Endothelial cell of umbilical vein (primary cell): ENCODE measurements around the gene PRR5. TPM values are rescaled to one million over a fixed set of nuclear protein-coding genes. Genes with fewer than 3 reads are reported as not detected.
"Not testable (repeated sequence)": the region's sequence is repeated elsewhere in the genome, so short reads cannot be mapped to it uniquely, and the experiment has no call there.

Source experiments
- Bru-seq: library from RNA; stranded (reverse); fragments of 400-500 nt; gene quantifications from one replicate; lab custom pipeline; 2021; lab: Mats Ljungman, UMichigan
- BruChase-seq, 2 experiments: library from RNA; stranded (reverse); fragments of 400-500 nt; gene quantifications; one replicate each; lab custom pipeline; 2021; lab: Mats Ljungman, UMichigan
- BruUV-seq: library from RNA; stranded (reverse); fragments of 400-500 nt; replicated peaks from 2 replicates; lab custom pipeline; 2021; lab: Mats Ljungman, UMichigan
- CTCF ChIA-PET: fragments of 300-600, 350-600 bp; sonication (Branson Sonifier 250); formaldehyde crosslinking; loops from one replicate; lab custom pipeline; 2021; ENCODE audit warnings: antibody characterized with exemption, inconsistent platforms; lab: Charles Lee
- POLR2A ChIA-PET: fragments of 300-600, 350-600 bp; sonication (Branson Sonifier 250); formaldehyde crosslinking; loops from one replicate; lab custom pipeline; 2021; ENCODE audit warnings: antibody characterized with exemption, inconsistent platforms; lab: Charles Lee
- DNase-seq: peaks from one replicate; pipeline ENCODE4 v3.0.0-alpha.2; 2011; ENCODE audit warnings: low read depth, low spot score
- FAIRE-seq: peaks from 2 replicates; lab custom pipeline; 2011; peaks lifted over from hg19 to GRCh38; lab: Jason Lieb, UNC
- H2AFZ ChIP-seq: 2 replicates; pipeline ENCODE4 v1.6.0; 2012; ENCODE audit warnings: low read depth, low read length, control low read depth, inconsistent platforms
- H3K27ac ChIP-seq: 2 replicates; pipeline ENCODE4 v1.5.1; 2011; ENCODE audit warnings: low read depth, mild to moderate bottlenecking, control low read depth, low read length, moderate library complexity; ENCODE audit not compliant: insufficient read depth
- H3K27me3 ChIP-seq, 2 experiments: 2 replicates each; pipeline versions ENCODE4 v1.6.0 to v1.6.1; 2011; ENCODE audit warnings: low read length in 2 of 2, mixed read lengths in 1 of 2; ENCODE audit not compliant: control insufficient read depth in 2 of 2, insufficient read depth in 2 of 2
- H3K36me3 ChIP-seq, 2 experiments: 2 replicates in 1 of 2; 3 replicates in 1 of 2; pipeline ENCODE4 v1.5.1; 2011; ENCODE audit warnings: low read length in 2 of 2, mild to moderate bottlenecking in 1 of 2, moderate library complexity in 1 of 2; ENCODE audit not compliant: control insufficient read depth in 2 of 2, insufficient read depth in 2 of 2; ENCODE audit errors: extremely low read depth in 1 of 2
- H3K4me1 ChIP-seq: 3 replicates; pipeline ENCODE4 v1.5.1; 2011; ENCODE audit warnings: mild to moderate bottlenecking, low read length; ENCODE audit not compliant: control insufficient read depth, insufficient read depth; ENCODE audit errors: extremely low read depth
- H3K4me2 ChIP-seq: 2 replicates; pipeline ENCODE4 v1.6.1; 2011; ENCODE audit warnings: low read length, control low read depth, mixed read lengths; ENCODE audit not compliant: insufficient read depth
- H3K4me3 ChIP-seq, 3 experiments: fragments of 200-600 bp in 1 of 3; sonication (generic), shearing (Covaris generic) in 1 of 3; replicated peaks in 1 of 3; 2 replicates each; pipeline ENCODE4 v1.5.1; 2011 to 2016; ENCODE audit warnings: control low read depth in 3 of 3, low read length in 3 of 3, mild to moderate bottlenecking in 2 of 3, inconsistent platforms in 1 of 3, low read depth in 1 of 3, moderate library complexity in 1 of 3; ENCODE audit not compliant: insufficient read depth in 1 of 3
- H3K79me2 ChIP-seq: 2 replicates; pipeline ENCODE4 v1.6.0; 2012; ENCODE audit warnings: low read length, inconsistent platforms; ENCODE audit not compliant: control insufficient read depth, insufficient read depth
- H3K9ac ChIP-seq: replicated peaks from 2 replicates; pipeline ENCODE3; 2011; ENCODE audit warnings: low read length, control low read depth; ENCODE audit not compliant: insufficient read depth; ENCODE audit errors: extremely low read depth
- H3K9me1 ChIP-seq: replicated peaks from 3 replicates; pipeline ENCODE4 v1.6.0; 2011; ENCODE audit warnings: mild to moderate bottlenecking, low read length; ENCODE audit not compliant: control insufficient read depth, insufficient read depth; ENCODE audit errors: extremely low read depth
- H3K9me3 ChIP-seq: replicated peaks from 2 replicates; pipeline ENCODE4 v1.5.1; 2012; ENCODE audit warnings: low read length, inconsistent platforms; ENCODE audit not compliant: control insufficient read depth, insufficient read depth
- H4K20me1 ChIP-seq: replicated peaks from 2 replicates; pipeline ENCODE3; 2011; ENCODE audit warnings: mild to moderate bottlenecking, low read length; ENCODE audit not compliant: control insufficient read depth, insufficient read depth; ENCODE audit errors: extremely low read depth
- MYC ChIP-seq: IDR thresholded peaks from one replicate; pipeline ENCODE4 v1.6.1; 2011; ENCODE audit warnings: mild to moderate bottlenecking, low read depth, low read length
- dilution Hi-C: fragments of 300-500 bp; cut with MboI; formaldehyde crosslinking; loops from one replicate; pipeline ENCODE4 v1.15.0; 2019; ENCODE audit warnings: low sequenced_read_pairs; ENCODE audit not compliant: extremely low pct_ligation_motif_present
- intact Hi-C: fragments of 100-400 bp; cut with micrococcal nuclease; formaldehyde crosslinking; loops from one replicate; pipeline ENCODE4 v1.10.0; 2022
- long read RNA-seq: library from polyadenylated mRNA; stranded (forward); transcript quantifications from one replicate; pipeline ENCODE4 v2.0.0, GENCODE V29; 2021
- polyA minus RNA-seq, 3 experiments: library from RNA; depleted of rRNA, polyadenylated mRNA; stranded (reverse); fragments of >200 nt; gene quantifications; 1 replicate in 1 of 3; 2 replicates in 2 of 3; pipeline ENCODE4 v1.2.3, GENCODE V29; 2011
- polyA plus RNA-seq, 4 experiments: library from polyadenylated mRNA; depleted of rRNA in 3 of 4; stranded (reverse) in 3 of 4; unstranded in 1 of 4; fragments of >200 nt; gene quantifications; 2 replicates each; pipeline versions ENCODE4 v1.2.1 to v1.2.3, GENCODE V29; 2011 to 2012; ENCODE audit warnings: missing spikeins in 1 of 4
- total RNA-seq: library from RNA; stranded (reverse); gene quantifications from 2 replicates; pipeline ENCODE4 v1.2.3, GENCODE V29; 2021
- TF ChIP-seq, protein P1 (sequence below): IDR thresholded peaks from 2 replicates; pipeline ENCODE4 v1.6.1; 2011; ENCODE audit not compliant: insufficient read depth, insufficient read length

Gene PRR5, protein sequence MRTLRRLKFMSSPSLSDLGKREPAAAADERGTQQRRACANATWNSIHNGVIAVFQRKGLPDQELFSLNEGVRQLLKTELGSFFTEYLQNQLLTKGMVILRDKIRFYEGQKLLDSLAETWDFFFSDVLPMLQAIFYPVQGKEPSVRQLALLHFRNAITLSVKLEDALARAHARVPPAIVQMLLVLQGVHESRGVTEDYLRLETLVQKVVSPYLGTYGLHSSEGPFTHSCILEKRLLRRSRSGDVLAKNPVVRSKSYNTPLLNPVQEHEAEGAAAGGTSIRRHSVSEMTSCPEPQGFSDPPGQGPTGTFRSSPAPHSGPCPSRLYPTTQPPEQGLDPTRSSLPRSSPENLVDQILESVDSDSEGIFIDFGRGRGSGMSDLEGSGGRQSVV
- total RNA-seq (7.4 and 9.0 TPM in 2 replicates), polyA plus RNA-seq (4.3 and 7.4 TPM in 2 replicates), polyA minus RNA-seq (3.5 and 8.0 TPM in 2 replicates), Bru-seq, nascent RNA (percentile 38 among the genes with signal in this experiment), BruChase-seq, experiment 1, labeled RNA remaining after a 6-hour chase (percentile 34 among the genes with signal in this experiment), BruChase-seq, experiment 2, labeled RNA remaining after a 2-hour chase (percentile 39 among the genes with signal in this experiment)
- 2.3 and 3.0 TPM in 2 replicates for polyA plus RNA-seq (2011; cell fraction: cytosol; rRNA removed)
- 4.0 and 5.3 TPM in 2 replicates for polyA plus RNA-seq (2011; cell fraction: nucleus; rRNA removed)
- 4.2 and 9.0 TPM in 2 replicates for polyA plus RNA-seq (2012)
- 8.7 TPM for polyA minus RNA-seq (2011; cell fraction: cytosol; rRNA and poly(A)+ RNA removed)
- polyA minus RNA-seq (2011; cell fraction: nucleus; rRNA and poly(A)+ RNA removed) = 3.8 and 4.0 TPM in 2 replicates
- long read RNA-seq, partial matches to known transcripts = 1 of 12 reads
- long read RNA-seq, other reads (novel, unspliced or antisense) = 4 of 12 reads

DNA sequence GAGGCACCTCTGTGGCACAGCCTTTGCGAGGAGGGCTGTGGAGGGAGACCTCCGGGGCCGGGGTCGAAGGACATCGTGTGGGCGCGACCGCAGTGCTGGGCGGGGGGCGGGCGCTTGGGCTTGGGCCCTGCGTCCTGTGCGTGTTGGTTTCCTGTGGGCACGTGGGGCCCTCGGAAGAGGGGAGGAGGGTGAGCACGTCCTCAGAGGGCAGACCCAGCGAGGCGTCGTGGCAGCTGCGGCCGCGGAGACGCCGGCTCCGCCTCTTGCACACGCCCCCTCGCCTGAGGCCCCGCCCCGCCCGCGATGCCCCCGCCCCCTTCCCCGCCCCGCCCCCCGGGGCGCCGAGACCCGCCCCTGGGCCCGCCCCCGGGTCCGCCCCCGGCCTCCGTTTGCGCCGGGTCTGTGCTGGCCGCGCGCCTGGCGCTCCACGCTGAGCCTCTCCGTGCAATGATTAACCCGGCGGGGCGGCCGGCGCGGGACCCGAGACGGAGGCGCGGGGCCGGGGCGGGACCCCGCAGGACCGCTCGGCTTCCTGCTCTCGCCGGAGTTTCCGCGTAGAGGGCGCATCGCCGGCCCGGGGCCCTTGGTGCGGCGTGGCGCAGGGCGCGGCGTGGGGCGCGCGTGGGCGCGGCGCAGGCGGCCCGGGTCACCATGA lies at the start of gene PRR5:
PRR5 (plus strand) TSS at position 381 of the 655 bp plus-strand sequence; CDS start at position 652, 271 bp downstream.
- POLR2A ChIA-PET = no interaction called here
- peak; percentile 63 for DNase-seq
- peaks cover 7% of the 10 kb centered on the region for H3K4me1 ChIP-seq
- no peaks in the 10 kb centered on the region for H3K9me3 ChIP-seq
- peak; percentile 71 for FAIRE-seq
- CTCF ChIA-PET = no interaction called here
- no peaks in the 10 kb centered on the region for H3K9me1 ChIP-seq
- TF ChIP-seq, protein P1, sequence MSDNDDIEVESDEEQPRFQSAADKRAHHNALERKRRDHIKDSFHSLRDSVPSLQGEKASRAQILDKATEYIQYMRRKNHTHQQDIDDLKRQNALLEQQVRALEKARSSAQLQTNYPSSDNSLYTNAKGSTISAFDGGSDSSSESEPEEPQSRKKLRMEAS = peak; percentile 67
- no peak for TF ChIP-seq MYC
- intact Hi-C loops (loop anchor here (1.0 kb wide), 1 partner anchor 17 kb away; no protein-coding TSS in a partner anchor), dilution Hi-C loops (no loop called here)
- peak within 1 kb of the TSS; percentile 58 for H2AFZ ChIP-seq
- H4K20me1 ChIP-seq = no peaks in the 10 kb centered on the region
- H3K4me2 ChIP-seq = peak within 1 kb of the TSS; percentile 84
- no TSS peak for BruUV-seq
- H3K9ac ChIP-seq = no peak within 1 kb of the TSS
- H3K79me2 ChIP-seq = no peaks in the 10 kb centered on the region
- H3K36me3 ChIP-seq = no peaks in the 10 kb centered on the region
- H3K27me3 ChIP-seq = peaks cover 6 to 11% of the 10 kb centered on the region in 2 experiments
- peak within 1 kb of the TSS; percentile 16 to 36 (median 32) for H3K4me3 ChIP-seq
- no peak within 1 kb of the TSS for H3K27ac ChIP-seq

DNA sequence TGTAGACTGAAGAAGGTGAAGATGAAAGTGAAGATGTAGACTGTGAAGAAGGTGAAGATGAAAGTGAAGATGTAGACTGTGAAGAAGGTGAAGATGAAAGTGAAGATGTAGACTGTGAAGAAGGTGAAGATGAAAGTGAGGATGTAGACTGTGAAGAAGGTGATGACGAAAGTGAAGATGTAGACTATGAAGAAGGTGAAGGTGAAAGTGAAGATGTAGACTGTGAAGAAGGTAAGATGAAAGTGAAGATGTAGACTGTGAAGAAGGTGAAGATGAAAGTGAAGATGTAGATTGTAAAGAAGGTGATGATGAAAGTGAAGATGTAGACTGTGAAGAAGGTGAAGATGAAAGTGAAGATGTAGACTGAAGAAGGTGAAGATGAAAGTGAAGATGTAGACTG lies 49.1 kb upstream of the PRR5 start:
- intact Hi-C loops = not testable (repeated sequence)

More for the DNA sequence above, 49.1 kb upstream of the PRR5 start:
- H3K36me3 ChIP-seq, BruUV-seq, DNase-seq, H3K9me3 ChIP-seq, H3K9ac ChIP-seq, H3K79me2 ChIP-seq, H3K4me2 ChIP-seq, dilution Hi-C loops, POLR2A ChIA-PET, H3K4me3 ChIP-seq, H3K27ac ChIP-seq, H4K20me1 ChIP-seq, H3K9me1 ChIP-seq, H2AFZ ChIP-seq, H3K27me3 ChIP-seq, H3K4me1 ChIP-seq, CTCF ChIA-PET, FAIRE-seq: not testable (repeated sequence)
